Ishikawa (cell line): ENCODE results near the gene ZNF8.

ENCODE experiments used
- CEBPB ChIP-seq: IDR thresholded peaks from 2 replicates; pipeline ENCODE4 v1.6.1; 2012
- EP300 ChIP-seq: IDR thresholded peaks from 2 replicates; pipeline ENCODE4 v1.6.1; 2012; ENCODE audit warnings: borderline replicate concordance
- MAX ChIP-seq: IDR thresholded peaks from 2 replicates; pipeline ENCODE4 v1.6.1; 2012
- NFIC ChIP-seq: IDR thresholded peaks from 2 replicates; pipeline ENCODE4 v1.6.1; 2012
- REST ChIP-seq: IDR thresholded peaks from 2 replicates; pipeline ENCODE4 v1.6.1; 2012; ENCODE audit warnings: low read depth, mild to moderate bottlenecking
- TAF1 ChIP-seq: IDR thresholded peaks from 2 replicates; pipeline ENCODE4 v1.6.1; 2012; ENCODE audit warnings: low read depth, mild to moderate bottlenecking
- TEAD4 ChIP-seq: IDR thresholded peaks from 2 replicates; pipeline ENCODE4 v1.6.1; 2012
- ZBTB7A ChIP-seq: IDR thresholded peaks from 2 replicates; pipeline ENCODE4 v1.6.1; 2012; ENCODE audit warnings: low read depth

- TF ChIP-seq NFIC (0 out of 2 replicates have a peak, but pooled peaks have one; percentile 14), REST (0 out of 2 replicates have a peak, but pooled peaks have one; percentile 15), TAF1 (peak; percentile 31), ZBTB7A (peak; percentile 89), CEBPB (no peak), TEAD4 (no peak), EP300 (no peak), MAX (peak; percentile 82)
Measured at GRCh38 chr19:58346961-58347929, 68.5 kb downstream of the ZNF8 start.
